ENCODE results near the gene AKTIP.

Gene AKTIP

GRCh38 chr16:53478965-53479364, 24.0 kb downstream of the AKTIP start:
- TF ChIP-seq CTCF (IDR thresholded peaks at IDR 0.05; ENCODE audit: low read depth, low read length), result no peak
- DNase-seq (ENCODE audit: low read depth, low spot score), result no peak
- in situ Hi-C loops (cut with HindIII; ENCODE audit: low sequenced_read_pairs), result no loop called here
- no peak overlapping the region for H3K4me3 ChIP-seq (ENCODE audit: low read depth, low read length)

GRCh38 chr16:53476867-53477266, 26.1 kb downstream of the AKTIP start:
- no peak for DNase-seq (ENCODE audit: low read depth, low spot score)
- in situ Hi-C loops (cut with HindIII; ENCODE audit: low sequenced_read_pairs), result no loop called here
- no peak overlapping the region for H3K4me3 ChIP-seq (ENCODE audit: low read depth, low read length)
- TF ChIP-seq CTCF (IDR thresholded peaks at IDR 0.05; ENCODE audit: low read depth, low read length), result no peak

DNA sequence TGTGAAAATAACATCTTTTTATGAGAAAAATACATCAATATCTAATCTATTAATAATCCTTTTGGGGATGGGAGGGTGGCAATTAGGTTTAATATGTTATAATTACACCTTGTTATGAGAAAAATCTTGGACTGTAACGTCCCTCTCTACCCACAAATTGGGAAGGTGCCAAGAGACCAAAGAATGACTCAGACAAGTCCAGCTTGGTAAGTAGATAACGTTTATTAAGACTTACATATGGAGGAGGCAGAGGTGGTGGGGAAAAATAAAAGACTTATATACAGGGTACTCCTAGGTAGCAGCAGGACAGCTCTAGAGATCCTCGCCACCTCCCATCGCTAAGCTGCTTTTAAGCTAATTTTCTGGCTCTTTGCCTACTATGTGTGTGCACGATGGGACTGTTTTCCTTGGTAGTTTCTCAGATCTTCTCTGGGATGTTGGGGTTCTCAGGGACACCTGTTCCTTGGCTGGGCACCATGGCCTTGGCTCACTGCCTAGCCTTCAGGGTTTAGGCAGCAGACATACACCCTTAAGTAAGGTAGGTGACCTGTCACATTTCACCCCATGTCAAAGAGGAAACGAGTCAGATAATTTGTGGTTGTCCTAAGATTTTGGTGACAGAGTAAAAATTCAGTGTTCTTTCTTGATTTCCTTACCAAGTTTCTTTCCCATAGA, 37.3 kb downstream of the AKTIP start:
- peak; percentile 82 for DNase-seq (ENCODE audit: low read depth, low spot score)
- in situ Hi-C loops (cut with HindIII; ENCODE audit: low sequenced_read_pairs), result no loop called here
- H3K4me3 ChIP-seq (ENCODE audit: low read depth, low read length), result no peak overlapping the region
- TF ChIP-seq CTCF (IDR thresholded peaks at IDR 0.05; ENCODE audit: low read depth, low read length), result no peak

DNA sequence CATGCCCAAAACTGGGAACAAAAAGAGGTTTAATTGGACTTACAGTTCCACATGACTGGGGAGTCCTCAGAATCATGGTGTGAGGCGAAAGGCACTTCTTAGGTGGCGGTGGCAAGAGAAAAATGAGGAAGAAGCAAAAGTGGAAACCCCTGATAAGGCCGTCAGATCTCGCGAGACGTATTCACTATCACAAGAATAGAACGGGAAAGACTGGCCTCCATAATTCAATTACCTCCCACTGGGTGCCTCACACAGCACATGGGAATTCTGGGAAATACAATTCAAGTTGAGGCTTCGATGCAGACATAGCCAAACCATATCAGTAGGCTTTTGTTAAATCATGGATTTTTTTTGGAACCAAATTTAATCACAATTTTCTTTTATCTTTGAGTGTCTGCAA, 44.4 kb downstream of the AKTIP start:
- in situ Hi-C loops (cut with HindIII; ENCODE audit: low sequenced_read_pairs), result loop anchor here (5.0 kb wide), 1 partner anchor 44 kb away; the partner anchor contains the start of gene AKTIP

DNA sequence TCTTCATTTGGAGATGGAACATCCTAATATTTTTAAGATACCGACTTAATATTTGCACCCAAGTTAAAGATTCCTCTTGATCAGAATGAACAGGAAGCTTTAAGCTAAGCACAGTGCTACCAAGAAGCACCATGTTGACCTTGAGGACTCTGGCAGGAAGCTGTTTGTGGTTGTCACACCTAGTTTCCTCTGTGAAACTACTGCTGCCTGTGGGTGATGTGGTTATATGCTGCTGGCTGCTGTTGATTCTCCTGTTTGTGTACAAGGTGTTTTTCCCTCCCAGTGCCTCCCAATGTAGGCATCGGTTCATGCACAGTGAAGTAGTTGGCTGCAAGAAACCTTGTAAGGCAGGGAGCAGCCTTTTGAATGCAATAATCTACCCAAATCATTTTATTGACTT, 45.3 kb downstream of the AKTIP start:
- peak; percentile 15 for DNase-seq (ENCODE audit: low read depth, low spot score)
- TF ChIP-seq CTCF (IDR thresholded peaks at IDR 0.05; ENCODE audit: low read depth, low read length), result no peak
- in situ Hi-C loops (cut with HindIII; ENCODE audit: low sequenced_read_pairs), result loop anchor here (5.0 kb wide), 1 partner anchor 45 kb away; the partner anchor contains the start of gene AKTIP
- no peak overlapping the region for H3K4me3 ChIP-seq (ENCODE audit: low read depth, low read length)

More for the DNA sequence above, 44.4 kb downstream of the AKTIP start:
- no peak for DNase-seq (ENCODE audit: low read depth, low spot score)
- no peak for TF ChIP-seq CTCF (IDR thresholded peaks at IDR 0.05; ENCODE audit: low read depth, low read length)
- no peak overlapping the region for H3K4me3 ChIP-seq (ENCODE audit: low read depth, low read length)

DNA sequence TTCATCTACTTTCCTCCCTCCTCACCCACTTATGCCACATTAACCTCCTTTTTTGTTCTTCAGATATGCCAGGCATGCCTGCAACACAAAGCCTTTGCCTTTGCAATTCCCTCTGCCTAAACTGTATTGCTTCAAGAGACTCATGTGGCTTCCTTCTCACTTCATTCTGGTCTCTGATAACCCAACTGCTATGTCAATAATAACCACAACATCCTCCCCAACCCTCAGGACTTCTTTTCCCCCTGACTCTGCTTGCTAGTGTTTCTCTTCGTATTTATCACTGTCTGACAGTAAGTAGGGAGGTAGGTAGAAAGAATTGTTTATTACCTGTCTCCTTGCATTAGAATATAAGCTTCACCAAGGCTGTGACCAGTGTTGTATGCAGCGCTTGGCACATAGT, 46.4 kb downstream of the AKTIP start:
- no peak for DNase-seq (ENCODE audit: low read depth, low spot score)
- no peak overlapping the region for H3K4me3 ChIP-seq (ENCODE audit: low read depth, low read length)
- no peak for TF ChIP-seq CTCF (IDR thresholded peaks at IDR 0.05; ENCODE audit: low read depth, low read length)
- in situ Hi-C loops (cut with HindIII; ENCODE audit: low sequenced_read_pairs), result loop anchor here (5.0 kb wide), 1 partner anchor 46 kb away; the partner anchor contains the start of gene AKTIP

Data from astrocyte of the spinal cord (primary cell).